ENCODE results near the gene THBS4.

The THBS4 gene

GRCh38 chr5:80034962-80035821, at the start of gene THBS4:
Gene THBS4 (plus strand): TSS chr5:80035348. CDS start chr5:80035538, 190 bp downstream.
- DNase-seq (ENCODE audit: low read depth in 2 of 2, low spot score in 1 of 2): no peak

DNA sequence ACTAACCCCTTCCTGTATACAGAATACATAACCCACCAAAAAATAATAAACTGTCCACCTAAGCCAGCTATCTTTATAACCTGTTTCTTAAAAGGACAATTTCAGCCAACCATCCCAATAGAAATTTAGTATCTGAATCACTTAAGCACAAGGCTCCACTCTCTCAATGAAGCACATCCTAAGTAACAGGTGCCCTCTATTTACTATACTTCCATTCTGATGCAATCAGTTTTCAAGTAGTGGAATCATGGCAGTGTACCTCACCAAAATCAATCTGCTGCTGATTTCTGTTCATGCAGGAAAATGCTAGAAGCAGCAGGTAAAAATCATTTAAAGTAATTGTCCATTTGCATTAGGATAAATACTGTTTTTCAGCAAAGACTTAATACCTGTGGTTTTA, 48.9 kb upstream of the THBS4 start:
- no peak for DNase-seq (ENCODE audit: low read depth in 2 of 2, low spot score in 1 of 2)

- no peak for DNase-seq (ENCODE audit: low read depth in 2 of 2, low spot score in 1 of 2)
These were observed 44.9 kb upstream of the THBS4 start for GRCh38 chr5:79990205-79990597.

DNA sequence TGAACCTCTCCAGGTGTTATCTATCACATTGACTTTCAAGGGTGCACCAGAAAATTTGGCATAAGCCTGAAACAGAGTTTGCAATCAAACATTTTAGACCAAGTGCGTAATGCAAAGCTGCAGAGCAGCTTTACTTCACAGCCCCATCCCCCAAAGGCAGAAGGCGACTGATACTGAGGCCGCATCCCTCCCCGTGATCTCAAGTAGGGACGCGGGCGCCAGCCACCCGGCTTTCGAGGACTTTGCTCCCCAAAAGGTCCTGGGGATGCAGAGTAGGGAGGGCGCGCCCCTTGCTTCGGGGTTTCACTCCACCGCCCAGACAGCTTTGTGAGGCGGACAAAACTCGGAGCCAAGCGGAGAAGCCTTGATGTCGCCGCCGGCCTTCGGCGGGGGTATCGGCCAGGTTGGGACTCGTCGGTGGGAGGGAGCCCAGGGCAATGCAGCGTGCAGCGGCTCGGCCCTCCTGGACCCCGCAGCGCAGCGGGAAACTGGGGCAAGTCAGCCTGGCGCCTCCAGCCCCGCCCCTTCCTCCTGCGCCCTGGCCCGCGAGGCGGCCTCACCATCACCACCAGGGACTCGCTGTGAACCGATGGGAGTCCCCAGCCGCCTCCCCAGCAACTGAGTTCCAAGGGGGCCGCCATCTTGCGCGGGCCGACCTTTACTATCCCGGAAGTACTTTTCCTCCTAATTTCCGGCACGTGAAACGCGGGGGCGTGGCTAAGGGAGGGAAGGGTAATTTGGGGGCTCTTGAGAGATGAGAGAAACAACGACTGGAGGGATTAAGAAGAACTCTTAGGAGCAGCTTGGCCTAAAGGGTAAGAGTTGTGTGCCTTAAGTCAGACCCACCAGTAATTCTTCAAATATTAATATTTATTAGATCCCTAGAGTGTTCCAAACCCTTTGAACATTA, 44.3 kb upstream of the THBS4 start, which contains the start of gene MTX3:
Gene MTX3 (minus strand): TSS at position 665 of the 910 bp plus-strand sequence. CDS start 24 bp downstream, at position 641.
- DNase-seq (ENCODE audit: low read depth in 2 of 2, low spot score in 1 of 2): peak; percentile 68 to 80

DNA sequence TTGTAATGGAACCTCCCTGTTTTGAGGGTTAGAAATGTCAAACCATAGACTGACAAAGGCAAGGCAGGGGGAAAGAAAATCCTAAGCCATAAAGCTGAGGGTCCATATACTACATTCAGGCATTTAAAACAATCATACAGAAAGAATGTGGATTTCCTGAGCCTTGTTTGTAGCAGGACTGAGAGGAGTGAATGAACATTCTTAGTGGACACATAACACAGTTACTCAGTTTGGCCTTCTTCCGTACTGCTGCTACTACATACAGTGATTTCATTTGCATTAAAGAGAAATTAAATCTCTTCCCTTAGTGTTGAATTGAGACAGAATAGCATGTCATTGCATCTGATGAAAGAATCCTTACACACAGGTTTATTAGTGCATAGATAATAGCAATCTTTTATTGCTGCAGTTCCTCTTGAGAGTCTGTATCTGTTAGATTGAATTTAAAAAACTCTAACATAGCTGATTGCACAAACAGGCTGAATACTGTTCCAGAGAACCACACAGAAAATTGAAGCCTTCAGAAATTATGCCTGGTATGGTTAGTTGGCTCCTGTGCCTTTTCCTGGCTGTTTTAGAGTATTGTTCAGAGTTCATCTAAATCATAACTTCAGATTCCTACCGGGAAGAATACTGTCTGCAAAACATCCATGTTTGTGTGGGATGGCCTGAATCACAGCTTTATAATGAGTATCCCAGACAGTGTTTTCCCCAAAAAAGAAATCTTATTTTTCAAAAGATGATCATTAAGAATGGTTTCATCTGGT, 42.1 kb upstream of the THBS4 start:
- DNase-seq (ENCODE audit: low read depth in 2 of 2, low spot score in 1 of 2): no peak

- DNase-seq (ENCODE audit: low read depth in 2 of 2, low spot score in 1 of 2): no peak
These were observed 35.4 kb upstream of the THBS4 start for GRCh38 chr5:79999722-80000121.

DNA sequence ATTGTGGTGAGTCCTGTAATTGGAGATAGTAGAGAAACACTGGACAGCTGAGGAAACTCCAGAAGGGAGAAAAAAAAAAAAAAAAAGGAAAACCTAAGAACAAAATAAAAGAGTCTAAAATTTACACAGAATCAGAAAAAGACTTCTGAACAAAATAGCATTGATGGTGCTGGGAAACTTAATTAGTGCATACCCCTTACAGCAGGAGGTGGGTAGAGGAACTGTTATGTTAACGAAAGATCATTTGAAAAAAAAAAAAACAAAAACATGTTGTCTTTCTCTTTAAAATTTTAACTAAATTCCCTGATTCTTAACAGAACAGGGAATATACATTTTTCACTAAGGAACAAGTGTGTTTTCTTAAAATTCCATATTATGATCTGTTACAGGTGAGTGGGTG, 32.5 kb upstream of the THBS4 start:
- DNase-seq (ENCODE audit: low read depth in 2 of 2, low spot score in 1 of 2): no peak

- DNase-seq (ENCODE audit: low read depth in 2 of 2, low spot score in 1 of 2): no peak
These were observed 26.0 kb upstream of the THBS4 start for GRCh38 chr5:80008995-80009765.

GRCh38 chr5:80010754-80011392, 24.3 kb upstream of the THBS4 start:
- DNase-seq (ENCODE audit: low read depth in 2 of 2, low spot score in 1 of 2): no peak

GRCh38 chr5:80025069-80025468, 10.1 kb upstream of the THBS4 start:
- DNase-seq (ENCODE audit: low read depth in 2 of 2, low spot score in 1 of 2): no peak

DNA sequence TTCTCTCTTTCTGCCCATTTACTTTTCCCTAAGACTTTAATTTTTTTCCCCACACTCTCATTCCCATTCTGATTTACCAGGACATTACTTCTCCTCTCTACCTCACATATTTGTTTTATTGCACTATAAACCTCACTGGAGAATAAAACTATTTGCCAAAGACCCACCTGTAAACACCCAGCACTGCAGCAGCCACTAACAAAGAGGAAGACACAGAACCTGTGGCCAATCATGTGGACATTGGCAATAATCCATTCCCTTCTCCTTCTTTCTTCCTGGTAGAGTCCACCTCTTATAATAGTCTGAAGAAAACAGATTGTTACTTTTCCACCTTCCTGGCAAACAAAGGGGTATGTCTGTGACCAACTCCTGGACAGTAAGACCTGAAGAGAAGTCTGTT, 8.3 kb upstream of the THBS4 start:
- no peak for DNase-seq (ENCODE audit: low read depth in 2 of 2, low spot score in 1 of 2)

DNA sequence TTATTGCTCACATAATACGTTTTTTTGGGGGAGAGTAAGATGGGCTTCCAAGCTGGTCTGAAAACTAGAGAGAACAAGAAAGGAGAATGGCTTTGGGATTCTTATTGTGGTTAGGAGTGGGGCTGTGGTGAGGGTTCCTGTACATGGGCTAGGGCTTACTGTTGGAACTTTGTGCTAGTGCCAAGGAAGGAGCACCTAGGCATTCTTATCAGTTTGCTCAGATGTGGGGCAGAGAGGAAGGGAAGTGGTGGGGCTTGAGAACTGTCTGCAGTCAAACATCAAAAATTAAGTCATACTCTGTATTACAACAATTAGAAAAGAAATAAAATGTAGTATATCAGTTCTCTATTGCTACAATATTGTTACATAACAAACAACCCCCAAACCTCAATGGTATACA, 4.0 kb upstream of the THBS4 start:
- no peak for DNase-seq (ENCODE audit: low read depth in 2 of 2, low spot score in 1 of 2)

DNA sequence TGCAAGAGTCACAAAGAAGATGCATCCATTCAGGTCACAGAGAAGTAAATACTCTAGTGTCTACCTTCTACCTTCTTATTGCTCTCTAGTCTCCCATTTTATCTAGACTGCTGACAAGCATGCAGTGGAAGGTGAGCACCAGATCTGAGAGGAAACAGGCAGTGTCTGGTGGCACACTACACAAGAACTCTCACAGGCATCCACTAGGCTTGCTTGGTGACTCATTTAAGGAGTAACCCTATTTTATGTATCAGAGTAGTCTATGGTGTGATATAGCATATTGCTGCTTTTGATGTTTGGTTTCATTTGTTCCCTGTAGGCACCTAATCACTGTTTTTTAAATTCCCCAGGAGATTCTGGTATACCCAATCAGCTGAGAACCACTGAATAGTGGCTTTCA, 1.6 kb upstream of the THBS4 start:
- DNase-seq (ENCODE audit: low read depth in 2 of 2, low spot score in 1 of 2): no peak

DNA sequence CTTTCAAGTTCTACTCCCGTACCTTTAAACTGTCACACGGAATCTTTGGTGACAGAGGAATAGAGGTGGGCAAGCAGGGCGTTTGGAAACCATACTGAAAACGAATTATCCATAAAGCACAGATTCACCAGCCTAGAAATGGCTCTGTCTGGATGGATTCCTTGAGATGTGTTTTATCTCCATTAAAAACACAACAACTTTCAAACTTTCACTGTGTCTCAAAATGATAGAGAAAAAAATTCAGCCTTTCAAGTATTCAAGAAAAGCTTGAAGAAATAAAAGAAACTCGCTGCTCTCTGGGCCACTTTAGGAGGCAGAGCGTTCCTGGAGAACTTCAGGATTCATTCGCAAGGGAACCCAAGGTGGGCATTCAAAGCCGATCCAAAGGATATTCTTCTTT, 589 bp upstream of the THBS4 start:
- no peak for DNase-seq (ENCODE audit: low read depth in 2 of 2, low spot score in 1 of 2)

- DNase-seq (ENCODE audit: low read depth in 2 of 2, low spot score in 1 of 2): no peak
These were observed 691 bp downstream of the THBS4 start for GRCh38 chr5:80035839-80036238.

DNA sequence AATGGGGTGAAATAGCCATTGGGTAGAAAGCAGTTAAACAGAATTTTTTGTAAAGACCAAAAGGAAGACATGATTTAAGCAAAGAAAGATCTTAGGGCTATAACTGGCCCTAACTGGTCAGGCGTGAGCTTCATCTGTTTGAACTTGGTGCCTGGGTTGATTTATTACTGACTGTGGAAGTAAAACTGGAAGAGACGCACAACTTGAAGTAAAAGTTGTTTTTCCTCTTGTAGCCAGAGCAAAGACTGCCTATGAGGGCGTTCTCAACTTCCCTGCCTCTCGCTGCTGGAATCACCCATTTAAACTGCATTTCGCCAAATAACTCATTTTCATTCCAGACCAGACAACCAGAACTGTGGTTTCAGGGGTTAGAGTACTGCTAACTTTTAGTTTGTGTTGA, 1.5 kb downstream of the THBS4 start:
- DNase-seq (ENCODE audit: low read depth in 2 of 2, low spot score in 1 of 2): no peak

- DNase-seq (ENCODE audit: low read depth in 2 of 2, low spot score in 1 of 2): no peak
These were observed 2.2 kb downstream of the THBS4 start for GRCh38 chr5:80037366-80037765.

DNA sequence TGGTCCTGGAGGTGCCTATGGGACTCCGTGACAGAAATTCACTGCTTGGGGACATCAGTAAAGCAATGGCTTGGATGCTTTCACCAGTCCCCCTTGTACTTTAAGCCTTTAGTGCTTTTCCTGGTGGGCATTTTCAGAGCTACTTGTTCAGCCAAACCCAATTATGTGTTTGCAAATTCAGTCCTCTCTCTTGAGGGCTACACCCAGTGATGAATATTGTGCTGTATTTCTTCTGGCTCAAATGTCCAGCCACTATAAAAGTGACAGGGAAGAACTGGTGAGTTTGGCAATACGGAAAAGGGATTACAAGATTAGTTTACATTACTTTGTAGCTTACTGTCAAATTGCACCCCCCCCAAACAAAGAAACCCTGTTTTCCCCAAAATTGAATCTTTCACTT, 4.5 kb downstream of the THBS4 start:
- DNase-seq (ENCODE audit: low read depth in 2 of 2, low spot score in 1 of 2): no peak

GRCh38 chr5:80041527-80041926, 6.4 kb downstream of the THBS4 start:
- DNase-seq (ENCODE audit: low read depth in 2 of 2, low spot score in 1 of 2): no peak

DNA sequence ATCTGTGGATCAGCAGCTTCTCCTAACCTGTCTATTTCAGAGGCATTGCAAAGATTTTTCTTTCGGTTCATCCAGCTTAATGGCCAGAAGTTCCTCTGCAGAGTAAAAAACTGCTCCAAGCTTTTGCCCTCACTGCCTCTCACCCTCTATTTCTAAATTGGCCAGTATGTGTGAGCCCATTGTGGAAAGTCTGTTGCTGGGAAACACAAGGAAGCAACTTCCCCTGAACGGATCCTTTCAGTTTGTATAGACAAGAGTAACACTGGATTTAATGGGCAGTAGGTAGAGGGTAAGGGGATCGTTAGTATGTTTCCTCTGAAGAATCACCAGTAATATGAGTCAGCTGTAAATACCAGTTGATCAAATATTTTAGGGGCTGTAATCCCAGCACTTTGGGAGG, 7.2 kb downstream of the THBS4 start:
- DNase-seq (ENCODE audit: low read depth in 2 of 2, low spot score in 1 of 2): no peak

All from stimulated activated CD8-positive, alpha-beta memory T cell treated with anti-CD3 and anti-CD28 coated beads, Interleukin-4, amount 100 ng/mL, for 1 hour (primary cell).